Ramos (cell line): ENCODE measurements around the gene MPPED2.
"Not testable (repeated sequence)": the region's sequence is repeated elsewhere in the genome, so short reads cannot be mapped to it uniquely, and the experiment has no call there.

Source experiments
- in situ Hi-C: fragments of 300-500 bp; cut with MboI; formaldehyde crosslinking; loops from one replicate; pipeline ENCODE4 v1.14.3; 2022; ENCODE audit warnings: low sequenced_read_pairs; ENCODE audit not compliant: unreplicated experiment

MPPED2 gene

DNA sequence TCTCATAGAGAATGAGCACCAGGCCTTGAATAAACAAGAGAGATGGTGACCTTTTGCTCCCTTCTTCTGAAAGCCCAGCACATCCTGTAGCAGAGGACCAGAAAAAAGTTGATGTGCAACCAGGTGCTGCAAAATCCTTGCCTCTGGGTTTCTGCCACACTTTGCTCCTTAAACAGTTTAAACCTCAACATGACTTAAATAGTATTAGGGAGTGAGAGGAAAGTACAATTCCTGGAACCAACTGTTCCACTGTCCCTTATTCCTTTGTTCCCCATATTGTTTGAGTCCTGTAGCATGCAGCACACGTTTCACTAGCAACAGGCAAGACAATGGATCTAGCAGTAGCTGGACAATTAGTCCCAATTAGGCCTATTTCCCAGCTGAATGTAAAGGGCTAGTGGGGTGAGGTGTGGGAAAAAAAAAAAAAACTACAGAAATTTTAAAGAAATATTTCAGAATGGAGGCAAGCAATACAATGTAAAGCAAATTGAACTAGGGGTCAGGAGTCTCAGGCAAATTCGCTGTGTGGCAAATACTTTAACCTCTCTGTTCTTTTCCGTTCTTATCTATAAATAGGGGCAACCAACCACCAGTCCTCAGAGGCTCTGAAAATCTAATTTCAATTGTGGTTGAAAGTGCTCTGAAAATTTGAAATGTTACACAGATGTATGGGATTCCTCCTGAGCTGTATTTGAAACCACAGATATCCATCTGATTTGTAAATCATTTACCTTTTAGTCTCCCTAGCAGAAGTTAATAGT, 6.6 kb downstream of the MPPED2 start:
- in situ Hi-C loops = no loop called here

DNA sequence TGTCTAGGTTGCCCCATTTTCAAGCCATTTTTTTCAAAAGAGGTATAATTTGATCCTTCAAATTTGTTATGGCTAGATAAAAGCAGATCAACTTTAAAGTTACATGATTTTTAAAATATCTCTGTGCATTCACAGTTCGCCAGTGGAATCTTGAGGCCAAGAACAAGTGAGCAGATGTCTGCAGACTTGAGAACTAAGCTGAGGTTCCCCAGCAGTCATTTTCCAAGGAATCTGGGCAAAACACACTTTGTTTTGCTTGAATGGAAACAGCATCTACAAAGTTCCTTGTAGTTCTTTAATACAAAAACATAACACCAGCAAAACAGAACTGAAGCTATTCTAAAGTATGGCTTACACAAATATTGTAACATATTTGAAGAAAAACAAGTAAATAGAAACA, 7.7 kb downstream of the MPPED2 start:
- in situ Hi-C loops = no loop called here

- in situ Hi-C loops = no loop called here
Observed at GRCh38 chr11:30573951-30574350, 12.2 kb downstream of the MPPED2 start.

DNA sequence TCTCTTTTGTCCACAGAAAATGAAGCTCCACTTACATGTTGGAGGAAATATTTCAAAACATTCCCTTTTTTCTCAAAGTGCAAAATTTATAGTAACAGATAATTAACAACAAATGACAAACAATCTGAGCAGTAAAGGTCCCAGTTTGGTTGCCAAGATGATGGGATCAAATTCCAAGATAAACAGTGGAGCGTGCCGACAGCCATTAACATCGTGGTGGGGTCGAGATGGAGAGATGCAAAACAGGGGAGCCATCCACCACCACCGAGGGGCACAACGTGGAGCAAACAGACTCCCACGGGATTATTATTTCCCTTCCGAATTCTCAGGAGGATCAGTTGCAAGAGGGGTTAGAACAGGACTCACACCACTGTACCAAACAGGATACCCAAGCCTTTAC, 17.2 kb downstream of the MPPED2 start:
- in situ Hi-C loops = no loop called here

DNA sequence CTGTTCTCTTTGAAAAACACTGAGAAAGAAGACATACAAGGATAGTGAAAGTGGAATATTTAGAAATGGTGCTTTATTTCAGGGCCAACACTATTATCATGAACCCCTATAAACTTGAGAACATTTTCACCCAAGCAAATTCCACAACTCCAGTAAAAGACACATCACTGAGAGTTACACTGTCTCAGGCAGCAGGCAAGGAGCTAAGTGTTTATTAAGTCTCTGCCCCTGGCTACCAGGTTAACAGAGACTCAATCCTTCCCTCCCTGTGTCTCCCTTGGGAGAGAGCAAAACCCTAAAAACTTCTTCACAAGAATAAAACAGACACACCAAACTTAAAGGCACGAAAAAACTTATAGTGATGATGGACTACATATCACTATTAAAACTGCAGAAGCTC, 18.5 kb downstream of the MPPED2 start:
- in situ Hi-C loops = no loop called here

- in situ Hi-C loops = no loop called here
Observed at GRCh38 chr11:30567120-30567519, 19.0 kb downstream of the MPPED2 start.

- in situ Hi-C loops = no loop called here
Observed at GRCh38 chr11:30566482-30566881, 19.7 kb downstream of the MPPED2 start.

DNA sequence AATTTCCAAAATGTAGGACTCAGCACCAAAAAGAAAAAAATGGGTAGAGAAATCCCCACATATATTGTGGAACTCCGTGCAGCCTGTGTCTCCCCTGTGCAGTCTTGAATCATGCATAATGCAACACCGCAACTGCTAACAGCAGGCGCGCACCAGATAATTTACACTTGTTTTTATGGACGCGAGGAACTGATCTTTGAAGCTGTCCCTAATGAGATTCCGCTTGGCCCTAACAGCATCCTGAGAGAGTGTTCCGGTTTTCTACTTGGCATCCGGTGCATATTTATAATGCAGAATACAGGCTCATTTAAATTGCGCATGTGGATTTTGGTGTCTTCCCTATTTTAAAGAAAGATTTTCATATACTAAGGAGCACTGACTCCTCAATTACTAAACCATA, 21.1 kb downstream of the MPPED2 start:
- in situ Hi-C loops = no loop called here

DNA sequence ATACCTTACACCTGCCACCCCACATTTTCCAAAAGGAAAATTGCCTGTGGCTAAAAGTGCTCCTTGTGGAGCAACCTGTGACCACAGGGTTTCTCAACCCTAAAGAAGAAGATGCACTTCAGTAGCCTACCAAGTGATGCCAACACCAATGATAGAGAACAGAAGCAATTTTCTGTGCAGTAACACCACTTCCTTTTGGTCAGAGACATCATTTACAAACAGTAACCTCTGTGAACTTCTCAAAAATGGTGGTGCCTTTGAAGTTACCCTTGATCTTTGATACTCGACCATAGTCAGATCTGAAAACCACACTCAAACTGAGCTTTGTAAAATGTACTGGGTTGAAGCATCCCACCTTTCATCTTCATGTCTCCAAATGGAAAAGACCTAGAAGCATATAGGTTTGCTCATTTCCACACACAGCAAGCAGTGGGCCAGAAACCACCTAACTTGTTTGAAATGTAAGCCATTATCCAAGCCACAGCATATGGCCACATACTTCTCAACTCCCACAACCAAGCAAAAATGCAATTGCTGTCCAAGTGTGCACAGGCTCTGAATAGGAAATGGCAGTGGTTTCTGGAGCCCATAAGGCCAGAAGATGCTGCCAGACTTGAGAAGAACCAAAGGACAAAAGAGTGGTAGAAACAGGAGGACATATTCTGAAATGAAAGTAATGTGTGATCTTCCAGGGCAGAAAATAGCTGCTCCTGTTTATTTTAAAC, 24.3 kb downstream of the MPPED2 start:
- in situ Hi-C loops = no loop called here

DNA sequence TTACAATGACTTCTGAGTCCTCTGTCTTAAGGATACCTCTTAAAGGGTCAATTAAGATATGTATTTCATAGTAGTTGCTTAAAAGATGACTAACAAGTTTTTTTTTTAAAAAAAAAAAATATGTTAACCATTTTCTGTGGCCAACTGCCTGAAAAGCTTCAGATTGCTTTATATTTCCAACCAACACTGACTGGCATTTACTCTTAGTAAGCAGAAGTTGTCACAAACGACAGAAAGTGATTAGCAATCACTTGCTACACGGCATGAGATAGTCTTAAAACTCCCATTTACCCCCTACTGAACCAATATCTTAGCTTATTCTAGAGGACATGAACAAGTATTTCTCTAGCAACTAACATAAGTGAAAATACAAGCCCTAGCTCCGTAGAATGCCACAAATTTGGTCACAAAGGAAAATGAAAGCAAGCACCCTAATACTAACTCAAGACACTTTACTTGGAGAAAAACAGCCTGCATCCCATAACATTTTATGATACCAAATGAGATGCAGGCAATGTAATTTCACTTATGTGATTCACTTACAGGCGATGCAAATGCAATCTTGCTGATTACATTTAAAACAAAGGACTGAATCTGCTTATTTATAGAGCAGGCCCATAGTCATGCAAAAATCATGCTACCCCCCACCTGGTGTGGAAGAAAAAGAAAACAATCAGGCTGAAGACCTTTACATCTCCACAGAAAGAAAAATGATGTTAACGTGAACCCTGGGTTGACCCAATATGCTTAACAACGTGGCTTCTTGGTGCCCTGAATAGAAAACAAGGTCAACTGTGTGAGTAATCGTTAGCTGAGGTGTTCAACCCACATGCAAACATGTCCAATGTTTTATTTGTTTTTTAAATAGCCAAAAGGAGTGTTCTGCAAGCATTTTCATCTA, 25.7 kb downstream of the MPPED2 start:
- in situ Hi-C loops = no loop called here

DNA sequence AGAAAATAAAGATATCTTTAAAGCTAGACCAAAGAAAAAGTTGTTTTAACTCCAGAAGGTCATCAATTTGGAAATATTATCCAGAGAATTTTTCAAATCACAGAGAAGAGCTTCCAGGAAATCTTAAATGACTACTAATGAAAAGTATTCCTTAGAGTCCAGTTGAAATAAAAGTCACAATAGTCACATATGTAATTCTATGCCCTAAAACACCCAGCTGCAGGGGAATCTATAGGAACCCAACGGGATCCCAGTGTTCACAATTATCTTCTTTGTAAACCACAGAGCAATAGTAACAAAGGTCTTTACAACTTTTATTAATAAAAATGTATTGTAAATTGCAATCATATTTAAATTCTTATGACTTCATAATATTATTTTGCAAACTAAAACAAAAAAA, 27.1 kb downstream of the MPPED2 start:
- in situ Hi-C loops = no loop called here

DNA sequence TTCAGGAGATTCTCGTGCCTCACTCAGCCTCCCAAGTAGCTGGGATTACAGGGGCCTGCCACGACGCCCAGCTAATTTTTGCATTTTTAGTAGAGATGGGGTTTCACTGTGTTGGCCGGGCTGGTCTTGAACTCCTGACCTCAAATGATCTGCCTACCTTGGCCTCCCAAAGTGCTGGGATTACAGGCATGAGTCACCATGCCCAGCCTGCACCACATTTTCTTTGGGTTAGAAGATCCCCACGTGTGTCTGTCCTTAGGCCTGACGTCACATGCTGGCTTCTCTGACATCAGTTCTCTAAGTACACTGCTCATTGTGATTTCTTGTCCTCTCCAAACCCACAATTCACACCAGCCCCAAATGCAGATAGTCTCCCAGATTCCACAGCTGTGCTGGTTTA, 31.6 kb downstream of the MPPED2 start:
- in situ Hi-C loops = not testable (repeated sequence)

GRCh38 chr11:30553521-30554110, 32.5 kb downstream of the MPPED2 start:
- in situ Hi-C loops = no loop called here

DNA sequence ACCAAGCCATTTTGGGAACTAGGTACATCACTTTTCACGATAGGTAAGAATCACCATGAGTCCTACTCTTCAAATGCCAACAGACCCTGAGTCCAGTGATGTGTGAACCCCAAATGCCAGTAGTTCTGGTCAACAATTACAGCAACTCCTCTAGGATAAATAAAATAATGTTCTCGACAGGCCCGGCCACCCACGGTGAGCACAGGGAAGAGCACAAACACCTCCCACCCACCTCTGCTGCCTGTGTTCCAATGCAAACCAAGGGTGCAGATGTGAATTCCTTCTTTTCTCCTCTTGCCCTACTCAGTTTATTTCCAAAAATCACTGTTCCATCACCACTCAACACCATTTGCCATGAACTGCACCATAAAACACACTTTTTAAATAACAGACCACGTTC, 33.3 kb downstream of the MPPED2 start:
- in situ Hi-C loops = no loop called here

DNA sequence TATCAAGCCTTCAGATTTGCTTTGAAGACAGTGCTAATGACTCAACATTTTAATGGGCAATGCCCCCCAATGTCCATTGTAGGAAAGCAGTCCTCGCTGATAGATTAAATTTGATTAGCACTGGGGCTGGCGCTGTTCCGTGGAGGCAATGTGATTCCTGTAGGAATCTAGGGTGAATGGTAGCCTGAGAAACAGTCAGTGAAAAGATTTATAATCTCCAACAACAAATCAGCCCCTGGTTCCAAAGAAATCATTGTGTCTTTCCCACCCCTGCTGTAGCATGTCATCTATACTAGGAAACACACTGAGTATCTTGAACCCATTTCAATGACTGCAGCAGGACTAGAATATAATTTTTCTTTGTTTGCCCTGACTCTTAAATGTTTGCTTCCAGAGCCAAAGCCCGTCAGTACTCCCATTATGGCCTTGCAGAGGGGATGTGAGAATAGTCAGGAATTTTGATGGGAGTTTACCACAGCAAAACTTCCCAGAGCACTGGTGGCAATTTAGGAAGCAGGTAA, 36.1 kb downstream of the MPPED2 start:
- in situ Hi-C loops = no loop called here

DNA sequence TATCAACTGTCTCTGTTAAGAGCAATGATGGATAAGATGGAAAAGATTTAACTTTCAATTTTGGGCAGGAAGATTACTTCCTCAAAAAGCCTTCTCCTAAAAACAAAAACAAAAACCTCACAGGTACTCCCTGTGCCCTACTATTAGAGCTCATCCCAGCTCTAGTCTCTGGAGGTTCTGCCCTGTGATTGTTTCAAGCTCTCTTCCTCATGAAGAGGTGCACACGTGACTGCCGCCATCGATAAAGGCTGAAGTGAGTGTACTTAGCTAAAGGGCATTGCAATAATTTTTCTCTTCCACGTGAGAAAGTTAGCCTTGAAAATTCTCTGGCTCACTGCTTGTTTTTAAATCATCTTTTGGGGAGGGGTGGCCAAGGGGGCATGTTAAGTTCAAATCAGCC, 36.6 kb downstream of the MPPED2 start:
- in situ Hi-C loops = no loop called here

- in situ Hi-C loops = no loop called here
Observed at GRCh38 chr11:30546334-30546733, 39.8 kb downstream of the MPPED2 start.

DNA sequence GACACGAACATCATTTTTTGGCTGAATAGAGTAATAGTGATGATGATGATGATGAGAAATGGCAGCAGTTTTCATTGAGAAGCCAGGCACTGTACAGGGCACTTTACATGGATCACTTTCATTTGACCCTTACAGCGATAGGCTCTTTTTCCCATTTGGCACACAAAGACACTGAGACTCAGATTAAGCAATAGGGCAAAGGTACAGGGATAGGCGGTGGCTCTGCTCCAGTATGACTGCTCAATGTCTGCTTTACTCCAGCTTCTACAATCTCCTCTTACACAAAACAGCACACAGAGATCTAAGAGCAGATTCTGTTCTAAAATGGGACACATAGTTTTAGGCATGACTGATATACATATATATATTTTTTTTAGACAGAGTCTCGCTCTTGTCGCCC, 40.6 kb downstream of the MPPED2 start:
- in situ Hi-C loops = no loop called here

- in situ Hi-C loops = no loop called here
Observed at GRCh38 chr11:30543066-30543465, 43.1 kb downstream of the MPPED2 start.

DNA sequence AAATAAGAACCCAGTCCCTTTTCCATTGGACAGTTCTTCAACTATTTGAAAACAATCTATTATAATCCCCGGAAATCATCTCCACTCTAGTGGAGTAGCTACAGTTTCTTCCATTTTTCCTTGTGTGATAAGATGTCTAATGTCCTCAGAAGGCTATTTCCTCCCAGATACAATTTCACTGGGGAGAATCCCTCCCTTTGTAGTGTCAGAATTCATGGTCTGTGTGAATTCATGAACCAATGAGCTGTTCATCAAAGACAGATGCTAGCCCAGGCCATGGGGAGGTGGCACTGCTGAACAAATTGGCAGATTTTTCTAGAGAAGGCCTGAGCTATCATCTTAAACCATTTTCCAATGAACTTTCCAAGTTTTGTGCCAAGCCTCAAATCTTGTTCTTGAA, 45.4 kb downstream of the MPPED2 start:
- in situ Hi-C loops = no loop called here
